ENCODE results near the gene ARPC4.

ARPC4 gene

GRCh38 chr3:9793161-9793781, 389 bp downstream of the ARPC4 start:
- DNase-seq (ENCODE audit: low read depth, low spot score) = no peak

GRCh38 chr3:9794400-9794799, 1.5 kb downstream of the ARPC4 start:
- DNase-seq (ENCODE audit: low read depth, low spot score) = no peak

- DNase-seq (ENCODE audit: low read depth, low spot score) = no peak
Measured at GRCh38 chr3:9795207-9795606, 2.3 kb downstream of the ARPC4 start.

GRCh38 chr3:9797196-9797945, 4.5 kb downstream of the ARPC4 start:
- DNase-seq (ENCODE audit: low read depth, low spot score) = no peak

GRCh38 chr3:9800529-9800928, 7.6 kb downstream of the ARPC4 start:
- no peak for DNase-seq (ENCODE audit: low read depth, low spot score)

- no peak for DNase-seq (ENCODE audit: low read depth, low spot score)
Measured at GRCh38 chr3:9803494-9803893, 10.6 kb downstream of the ARPC4 start.

- no peak for DNase-seq (ENCODE audit: low read depth, low spot score)
Measured at GRCh38 chr3:9804996-9805395, 12.1 kb downstream of the ARPC4 start.

- DNase-seq (ENCODE audit: low read depth, low spot score) = no peak
Measured at GRCh38 chr3:9806137-9806536, 13.3 kb downstream of the ARPC4 start.

- DNase-seq (ENCODE audit: low read depth, low spot score) = no peak
Measured at GRCh38 chr3:9806688-9807589, 14.1 kb downstream of the ARPC4 start.

- no peak for DNase-seq (ENCODE audit: low read depth, low spot score)
Measured at GRCh38 chr3:9807981-9808344, 15.1 kb downstream of the ARPC4 start.

GRCh38 chr3:9808345-9809037, 15.6 kb downstream of the ARPC4 start:
- DNase-seq (ENCODE audit: low read depth, low spot score) = peak; percentile 59

- no peak for DNase-seq (ENCODE audit: low read depth, low spot score)
Measured at GRCh38 chr3:9809239-9809614, 16.3 kb downstream of the ARPC4 start.

GRCh38 chr3:9809615-9810432, 16.9 kb downstream of the ARPC4 start, which contains the start of gene TTLL3:
TSS of gene TTLL3 (plus strand) at chr3:9810262. CDS start at chr3:9810662, 400 bp downstream.
- peak; percentile 72 for DNase-seq (ENCODE audit: low read depth, low spot score)

- DNase-seq (ENCODE audit: low read depth, low spot score) = no peak
Measured at GRCh38 chr3:9810433-9810770, 17.5 kb downstream of the ARPC4 start.

- DNase-seq (ENCODE audit: low read depth, low spot score) = no peak
Measured at GRCh38 chr3:9810846-9811245, 18.0 kb downstream of the ARPC4 start.

GRCh38 chr3:9812870-9813483, 20.1 kb downstream of the ARPC4 start:
- no peak for DNase-seq (ENCODE audit: low read depth, low spot score)

GRCh38 chr3:9815986-9816385, 23.1 kb downstream of the ARPC4 start:
- DNase-seq (ENCODE audit: low read depth, low spot score) = no peak

- DNase-seq (ENCODE audit: low read depth, low spot score) = no peak
Measured at GRCh38 chr3:9817436-9817835, 24.6 kb downstream of the ARPC4 start.

- DNase-seq (ENCODE audit: low read depth, low spot score) = no peak
Measured at GRCh38 chr3:9818666-9819335, 25.9 kb downstream of the ARPC4 start.

GRCh38 chr3:9820543-9820942, 27.7 kb downstream of the ARPC4 start:
- DNase-seq (ENCODE audit: low read depth, low spot score) = no peak
